DND-41 (cell line): ENCODE measurements around the gene CDH23.
A peak's percentile ranks its signal among the peaks of the same experiment; 100 is the strongest.

Experiments used
- ATAC-seq: fragments of 200-7000 bp; cut with Tn5 transposase; 3 replicates; pipeline ENCODE4 v1.9.1; 2021; ENCODE audit warnings: low read depth; ENCODE audit not compliant: insufficient read depth
- DNase-seq: peaks from one replicate; pipeline ENCODE4 v3.0.0-alpha.2; 2020
- H2AFZ ChIP-seq: 2 replicates; pipeline ENCODE4 v1.6.0; 2012; ENCODE audit warnings: low read depth, low read length
- H3K27ac ChIP-seq: 2 replicates; pipeline ENCODE4 v1.5.1; 2012; ENCODE audit warnings: low read length, inconsistent platforms
- H3K27me3 ChIP-seq: fragments of 200-600 bp; sonication (generic); 2 replicates; pipeline ENCODE4 v1.6.0; 2012; ENCODE audit warnings: low read length, mild to moderate bottlenecking, inconsistent platforms; ENCODE audit not compliant: insufficient read depth, poor library complexity
- H3K36me3 ChIP-seq: 2 replicates; pipeline ENCODE4 v1.5.1; 2012; ENCODE audit warnings: low read length, inconsistent platforms; ENCODE audit not compliant: insufficient read depth
- H3K4me1 ChIP-seq: 2 replicates; pipeline ENCODE4 v1.5.1; 2012; ENCODE audit warnings: mild to moderate bottlenecking, low read length; ENCODE audit not compliant: insufficient read depth
- H3K4me2 ChIP-seq: 2 replicates; pipeline ENCODE4 v1.6.0; 2012; ENCODE audit warnings: mild to moderate bottlenecking, moderate library complexity, low read length, inconsistent platforms; ENCODE audit not compliant: insufficient read depth
- H3K4me3 ChIP-seq, 2 experiments: fragments of 200-600 bp in 1 of 2; shearing (Covaris generic) in 1 of 2; 2 replicates each; pipeline ENCODE4 v1.5.1; 2012 to 2016; ENCODE audit warnings: inconsistent platforms in 2 of 2, low read length in 2 of 2, mild to moderate bottlenecking in 2 of 2, low read depth in 1 of 2, moderate library complexity in 1 of 2
- H3K79me2 ChIP-seq: 2 replicates; pipeline ENCODE4 v1.6.0; 2012; ENCODE audit warnings: low read length, inconsistent platforms; ENCODE audit not compliant: insufficient read depth
- H3K9ac ChIP-seq: 2 replicates; pipeline ENCODE4 v1.6.0; 2012; ENCODE audit warnings: low read depth, mild to moderate bottlenecking, inconsistent platforms, low read length, moderate library complexity
- H3K9me3 ChIP-seq: 2 replicates; pipeline ENCODE4 v1.5.1; 2012; ENCODE audit warnings: low read length, moderate library complexity, mild to moderate bottlenecking, inconsistent platforms; ENCODE audit not compliant: insufficient read depth, severe bottlenecking
- H4K20me1 ChIP-seq: 2 replicates; pipeline ENCODE4 v1.6.0; 2012; ENCODE audit warnings: low read length; ENCODE audit not compliant: insufficient read depth
- EZH2 ChIP-seq: IDR thresholded peaks from 3 replicates; pipeline ENCODE4 v1.6.1; 2012; ENCODE audit warnings: borderline replicate concordance, low read depth, mild to moderate bottlenecking, moderate library complexity, low read length, inconsistent platforms; ENCODE audit not compliant: severe bottlenecking
- TF ChIP-seq, protein P1 (sequence below): IDR thresholded peaks from 2 replicates; pipeline ENCODE4 v1.5.1; 2012; ENCODE audit warnings: borderline replicate concordance, low read length, moderate library complexity, mild to moderate bottlenecking; ENCODE audit not compliant: poor library complexity, severe bottlenecking; ENCODE audit errors: extremely low read depth

CDH23 gene

DNA sequence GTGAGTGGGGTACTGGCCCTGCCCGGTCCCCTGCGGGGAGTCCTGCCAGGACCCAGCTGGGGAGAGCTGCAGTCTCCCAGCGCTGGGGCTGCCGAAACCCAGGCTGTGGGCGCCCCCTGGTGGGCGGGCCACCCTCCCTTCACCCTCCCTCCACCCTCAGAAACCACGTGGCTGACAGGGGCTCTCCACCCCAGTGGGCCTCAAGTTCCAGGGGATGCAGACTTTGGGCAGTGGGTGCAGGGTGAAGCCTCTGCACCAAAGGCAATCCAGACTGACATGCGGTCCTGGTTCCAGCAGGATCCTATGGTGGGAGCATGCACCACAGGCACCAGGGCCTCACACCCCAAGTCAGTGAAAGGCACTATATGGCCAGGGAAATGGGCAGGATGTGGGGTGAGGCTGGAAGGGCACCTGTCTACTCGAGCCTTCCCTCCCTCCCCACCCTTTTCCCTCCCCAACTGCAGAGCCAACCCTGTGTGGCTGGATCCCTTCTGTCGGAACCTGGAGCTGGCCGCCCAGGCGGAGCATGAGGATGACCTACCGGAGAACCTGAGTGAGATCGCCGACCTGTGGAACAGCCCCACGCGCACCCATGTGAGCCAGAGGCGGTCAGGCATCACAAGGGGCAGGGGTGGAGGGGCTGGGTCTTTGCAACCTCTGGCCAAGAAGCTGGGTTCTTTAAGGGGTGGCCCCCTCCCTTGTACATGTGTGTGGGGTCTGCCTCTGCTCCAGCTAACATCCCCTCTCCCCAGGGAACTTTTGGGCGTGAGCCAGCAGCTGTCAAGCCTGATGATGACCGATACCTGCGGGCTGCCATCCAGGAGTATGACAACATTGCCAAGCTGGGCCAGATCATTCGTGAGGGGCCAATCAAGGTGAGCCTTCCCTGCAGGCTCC is 415.5 kb downstream of the CDH23 start:
- DNase-seq (peak; percentile 77), ATAC-seq (peak; percentile 84)
- Histone ChIP-seq H3K27me3 (no peaks in the 10 kb centered on the region), H4K20me1 (peaks cover 6% of the 10 kb centered on the region), H3K27ac (no peak overlapping the region), H3K4me3 (no peak overlapping the region), H3K36me3 (peaks cover 32% of the 10 kb centered on the region), H3K79me2 (no peaks in the 10 kb centered on the region), H3K4me2 (no peak overlapping the region), H2AFZ (no peak overlapping the region), H3K9me3 (no peaks in the 10 kb centered on the region), H3K9ac (no peak overlapping the region), H3K4me1 (no peaks in the 10 kb centered on the region)
- TF ChIP-seq, protein P1, sequence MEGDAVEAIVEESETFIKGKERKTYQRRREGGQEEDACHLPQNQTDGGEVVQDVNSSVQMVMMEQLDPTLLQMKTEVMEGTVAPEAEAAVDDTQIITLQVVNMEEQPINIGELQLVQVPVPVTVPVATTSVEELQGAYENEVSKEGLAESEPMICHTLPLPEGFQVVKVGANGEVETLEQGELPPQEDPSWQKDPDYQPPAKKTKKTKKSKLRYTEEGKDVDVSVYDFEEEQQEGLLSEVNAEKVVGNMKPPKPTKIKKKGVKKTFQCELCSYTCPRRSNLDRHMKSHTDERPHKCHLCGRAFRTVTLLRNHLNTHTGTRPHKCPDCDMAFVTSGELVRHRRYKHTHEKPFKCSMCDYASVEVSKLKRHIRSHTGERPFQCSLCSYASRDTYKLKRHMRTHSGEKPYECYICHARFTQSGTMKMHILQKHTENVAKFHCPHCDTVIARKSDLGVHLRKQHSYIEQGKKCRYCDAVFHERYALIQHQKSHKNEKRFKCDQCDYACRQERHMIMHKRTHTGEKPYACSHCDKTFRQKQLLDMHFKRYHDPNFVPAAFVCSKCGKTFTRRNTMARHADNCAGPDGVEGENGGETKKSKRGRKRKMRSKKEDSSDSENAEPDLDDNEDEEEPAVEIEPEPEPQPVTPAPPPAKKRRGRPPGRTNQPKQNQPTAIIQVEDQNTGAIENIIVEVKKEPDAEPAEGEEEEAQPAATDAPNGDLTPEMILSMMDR = peak; percentile 97
- TF ChIP-seq EZH2 = no peak

DNA sequence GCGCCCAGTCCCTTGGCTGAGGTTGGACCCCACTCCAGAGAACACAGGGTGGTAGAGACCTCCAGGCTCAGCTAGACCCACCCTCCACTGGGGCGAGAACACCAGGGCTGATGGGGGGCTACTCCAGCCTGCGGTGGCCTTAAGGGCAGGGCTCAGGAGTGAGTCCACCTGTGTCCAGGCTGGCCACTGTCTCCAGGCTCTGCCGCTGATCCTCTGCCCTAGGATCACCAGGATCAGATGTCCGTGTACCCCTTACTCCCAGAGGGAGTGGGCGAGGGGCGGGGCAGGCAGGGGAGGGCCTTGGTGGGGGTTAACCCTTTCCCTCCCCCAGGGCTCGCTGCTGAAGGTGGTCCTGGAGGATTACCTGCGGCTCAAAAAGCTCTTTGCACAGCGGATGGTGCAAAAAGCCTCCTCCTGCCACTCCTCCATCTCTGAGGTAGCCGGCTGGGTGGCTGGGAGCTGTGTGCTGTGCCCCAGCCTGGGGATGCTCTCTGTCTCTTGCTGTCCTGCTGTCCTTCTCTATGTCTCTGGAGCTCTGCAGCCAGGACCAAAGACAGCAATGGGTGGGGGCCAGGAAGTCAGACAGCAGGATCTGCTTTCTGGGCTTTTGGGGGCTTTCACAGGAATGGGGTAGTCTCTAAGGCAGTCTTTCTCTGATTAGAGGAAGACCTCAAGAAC is 416.3 kb downstream of the CDH23 start:
- ATAC-seq = no peak

DNA sequence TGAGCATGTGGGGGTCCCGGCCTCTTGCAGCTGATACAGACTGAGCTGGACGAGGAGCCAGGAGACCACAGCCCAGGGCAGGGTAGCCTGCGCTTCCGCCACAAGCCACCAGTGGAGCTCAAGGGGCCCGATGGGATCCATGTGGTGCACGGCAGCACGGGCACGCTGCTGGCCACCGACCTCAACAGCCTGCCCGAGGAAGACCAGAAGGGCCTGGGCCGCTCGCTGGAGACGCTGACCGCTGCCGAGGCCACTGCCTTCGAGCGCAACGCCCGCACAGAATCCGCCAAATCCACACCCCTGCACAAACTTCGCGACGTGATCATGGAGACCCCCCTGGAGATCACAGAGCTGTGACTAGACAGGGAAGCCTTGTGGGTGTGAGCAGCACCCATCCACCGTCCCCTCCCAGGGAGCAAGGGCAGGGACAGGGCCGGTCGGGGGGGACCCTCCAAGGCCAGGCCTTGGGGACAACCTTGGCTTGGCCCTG is 418.2 kb downstream of the CDH23 start:
- H3K9ac ChIP-seq = no peak overlapping the region
- no peak overlapping the region for H2AFZ ChIP-seq
- DNase-seq (no peak), ATAC-seq (0 out of 3 replicates have a peak, but pooled peaks have one; percentile 8)
- TF ChIP-seq EZH2 = no peak
- TF ChIP-seq, protein P1 = peak; percentile 44
- no peaks in the 10 kb centered on the region for H3K27me3 ChIP-seq
- H4K20me1 ChIP-seq = peaks cover 17% of the 10 kb centered on the region
- peaks cover 59% of the 10 kb centered on the region for H3K36me3 ChIP-seq
- H3K79me2 ChIP-seq = no peaks in the 10 kb centered on the region
- H3K4me1 ChIP-seq = no peaks in the 10 kb centered on the region
- no peak overlapping the region for H3K4me3 ChIP-seq
- no peak overlapping the region for H3K4me2 ChIP-seq
- peak overlapping the region; percentile 46 for H3K27ac ChIP-seq
- H3K9me3 ChIP-seq = no peaks in the 10 kb centered on the region

More for the DNA sequence above, 416.3 kb downstream of the CDH23 start:
- Histone ChIP-seq H3K79me2 (no peaks in the 10 kb centered on the region), H3K9me3 (no peaks in the 10 kb centered on the region), H3K4me2 (no peak overlapping the region), H3K36me3 (peaks cover 40% of the 10 kb centered on the region), H3K27ac (no peak overlapping the region), H3K4me3 (no peak overlapping the region), H3K4me1 (no peaks in the 10 kb centered on the region), H4K20me1 (peaks cover 8% of the 10 kb centered on the region), H3K27me3 (no peaks in the 10 kb centered on the region), H3K9ac (no peak overlapping the region), H2AFZ (no peak overlapping the region)
- DNase-seq = no peak
- TF ChIP-seq, protein P1 = no peak
- no peak for TF ChIP-seq EZH2
